Thyroid gland (tissue), 4 donors: ENCODE results near the gene CA5A.

ENCODE experiments used
- POLR2A ChIP-seq, 2 donors: fragments of 450-650 bp; IDR thresholded peaks; one replicate each; pipeline ENCODE4 v1.6.1; 2017; ENCODE audit warnings: antibody characterized with exemption in 2 of 2, mild to moderate bottlenecking in 2 of 2, moderate library complexity in 1 of 2
- TF ChIP-seq, protein P1 (sequence below), 6 experiments: fragments of 200-600 bp in 3 of 6; fragments of 450-650 bp in 3 of 6; sonication (generic) in 3 of 6; IDR thresholded peaks; one replicate each; pipeline ENCODE4 v1.5.1; 2016 to 2019; ENCODE audit warnings: antibody characterized with exemption in 6 of 6, mild to moderate bottlenecking in 2 of 6, inconsistent platforms in 1 of 6, moderate library complexity in 1 of 6

- TF ChIP-seq, protein P1, sequence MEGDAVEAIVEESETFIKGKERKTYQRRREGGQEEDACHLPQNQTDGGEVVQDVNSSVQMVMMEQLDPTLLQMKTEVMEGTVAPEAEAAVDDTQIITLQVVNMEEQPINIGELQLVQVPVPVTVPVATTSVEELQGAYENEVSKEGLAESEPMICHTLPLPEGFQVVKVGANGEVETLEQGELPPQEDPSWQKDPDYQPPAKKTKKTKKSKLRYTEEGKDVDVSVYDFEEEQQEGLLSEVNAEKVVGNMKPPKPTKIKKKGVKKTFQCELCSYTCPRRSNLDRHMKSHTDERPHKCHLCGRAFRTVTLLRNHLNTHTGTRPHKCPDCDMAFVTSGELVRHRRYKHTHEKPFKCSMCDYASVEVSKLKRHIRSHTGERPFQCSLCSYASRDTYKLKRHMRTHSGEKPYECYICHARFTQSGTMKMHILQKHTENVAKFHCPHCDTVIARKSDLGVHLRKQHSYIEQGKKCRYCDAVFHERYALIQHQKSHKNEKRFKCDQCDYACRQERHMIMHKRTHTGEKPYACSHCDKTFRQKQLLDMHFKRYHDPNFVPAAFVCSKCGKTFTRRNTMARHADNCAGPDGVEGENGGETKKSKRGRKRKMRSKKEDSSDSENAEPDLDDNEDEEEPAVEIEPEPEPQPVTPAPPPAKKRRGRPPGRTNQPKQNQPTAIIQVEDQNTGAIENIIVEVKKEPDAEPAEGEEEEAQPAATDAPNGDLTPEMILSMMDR (IDR thresholded peaks at IDR 0.05): no peak
- no peak for TF ChIP-seq POLR2A (IDR thresholded peaks at IDR 0.05)
Measured at GRCh38 chr16:87842209-87842869, 94.0 kb downstream of the CA5A start.
